Neural crest cell (in vitro differentiated cells): Measurements from ENCODE around the gene TCF20. TPM values are rescaled to one million over a fixed set of nuclear protein-coding genes. Genes with fewer than 3 reads are reported as not detected.

ENCODE experiments used
- DNase-seq: peaks from one replicate; pipeline ENCODE4 v3.0.0; 2021; ENCODE audit warnings: low read depth, mixed read lengths, low spot score
- H3K27ac Mint-ChIP-seq: one replicate; pipeline ENCODE4 v1.8.0; 2021; ENCODE audit warnings: mild to moderate bottlenecking, mixed read lengths; ENCODE audit not compliant: unreplicated experiment
- H3K27me3 Mint-ChIP-seq: 2 replicates; pipeline ENCODE4 v1.8.0; 2021; ENCODE audit warnings: low read depth, mild to moderate bottlenecking, mixed read lengths
- H3K36me3 Mint-ChIP-seq: 2 replicates; pipeline ENCODE4 v1.8.0; 2021; ENCODE audit warnings: low read depth, mild to moderate bottlenecking, mixed read lengths
- H3K4me1 Mint-ChIP-seq: 2 replicates; pipeline ENCODE4 v1.8.0; 2021; ENCODE audit warnings: mixed read lengths
- H3K4me3 Mint-ChIP-seq: one replicate; pipeline ENCODE4 v1.8.0; 2021; ENCODE audit warnings: mild to moderate bottlenecking, mixed read lengths
- H3K9me3 Mint-ChIP-seq: 2 replicates; pipeline ENCODE4 v1.8.0; 2021; ENCODE audit warnings: mixed read lengths
- total RNA-seq: library from RNA; stranded (reverse); gene quantifications from 2 replicates; pipeline ENCODE4 v1.2.1, GENCODE V29; 2021
- TF ChIP-seq, protein P1 (sequence below): fragments of 200-600 bp; sonication (generic); conservative IDR thresholded peaks from 2 replicates; pipeline ENCODE4 v1.5.0; 2021; ENCODE audit warnings: antibody characterized with exemption, mild to moderate bottlenecking

The TCF20 gene
- total RNA-seq, 1 donor from 2014 or later, result 67.5 TPM

DNA sequence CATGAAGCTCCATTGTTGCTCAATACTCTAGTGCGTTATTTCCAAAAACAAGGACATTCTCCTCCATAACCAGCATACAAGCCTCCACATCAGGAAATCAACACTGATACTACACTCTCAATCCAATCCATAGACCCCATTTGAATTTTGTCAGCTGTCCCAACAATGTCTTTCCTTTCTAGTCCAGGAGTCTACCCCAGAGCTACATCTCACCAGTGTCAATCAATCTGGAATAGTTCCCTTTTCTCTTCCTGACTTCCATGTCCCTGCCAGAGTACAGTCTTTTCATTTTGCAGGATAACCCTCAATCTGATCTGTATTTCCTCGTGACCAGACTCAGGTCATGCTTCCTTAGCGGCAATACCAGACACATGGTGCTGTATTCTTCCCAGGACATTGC is 43.0 kb downstream of the TCF20 start:
- Mint-ChIP-seq H3K9me3 (no peaks in the 10 kb centered on the region), H3K27me3 (no peaks in the 10 kb centered on the region), H3K4me3 (no peak overlapping the region), H3K27ac (no peak overlapping the region), H3K4me1 (peaks cover 16% of the 10 kb centered on the region), H3K36me3 (peaks cover 3% of the 10 kb centered on the region)
- TF ChIP-seq, protein P1, sequence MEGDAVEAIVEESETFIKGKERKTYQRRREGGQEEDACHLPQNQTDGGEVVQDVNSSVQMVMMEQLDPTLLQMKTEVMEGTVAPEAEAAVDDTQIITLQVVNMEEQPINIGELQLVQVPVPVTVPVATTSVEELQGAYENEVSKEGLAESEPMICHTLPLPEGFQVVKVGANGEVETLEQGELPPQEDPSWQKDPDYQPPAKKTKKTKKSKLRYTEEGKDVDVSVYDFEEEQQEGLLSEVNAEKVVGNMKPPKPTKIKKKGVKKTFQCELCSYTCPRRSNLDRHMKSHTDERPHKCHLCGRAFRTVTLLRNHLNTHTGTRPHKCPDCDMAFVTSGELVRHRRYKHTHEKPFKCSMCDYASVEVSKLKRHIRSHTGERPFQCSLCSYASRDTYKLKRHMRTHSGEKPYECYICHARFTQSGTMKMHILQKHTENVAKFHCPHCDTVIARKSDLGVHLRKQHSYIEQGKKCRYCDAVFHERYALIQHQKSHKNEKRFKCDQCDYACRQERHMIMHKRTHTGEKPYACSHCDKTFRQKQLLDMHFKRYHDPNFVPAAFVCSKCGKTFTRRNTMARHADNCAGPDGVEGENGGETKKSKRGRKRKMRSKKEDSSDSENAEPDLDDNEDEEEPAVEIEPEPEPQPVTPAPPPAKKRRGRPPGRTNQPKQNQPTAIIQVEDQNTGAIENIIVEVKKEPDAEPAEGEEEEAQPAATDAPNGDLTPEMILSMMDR, result no peak
- DNase-seq, result no peak

DNA sequence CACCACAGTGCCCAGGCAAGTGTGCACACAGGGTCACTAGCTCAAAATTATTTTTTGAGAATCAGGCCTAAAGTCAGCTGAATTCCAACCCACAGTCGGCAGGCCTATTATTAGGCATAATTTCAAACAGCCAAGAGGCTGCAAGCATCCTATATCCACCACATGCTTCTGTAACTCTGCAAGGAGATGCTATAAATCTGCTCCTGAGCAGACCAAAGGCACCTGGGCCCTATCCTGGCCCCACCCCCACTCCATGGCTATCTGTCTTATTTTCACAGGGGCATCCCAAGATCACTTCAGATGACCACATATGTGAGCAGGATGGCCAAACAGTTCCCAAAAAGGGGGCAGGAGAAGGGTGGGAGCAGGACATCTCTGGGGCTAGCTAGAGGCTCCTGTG is 44.6 kb downstream of the TCF20 start:
- TF ChIP-seq, protein P1, result no peak
- H3K4me3 Mint-ChIP-seq, result no peak overlapping the region
- H3K27ac Mint-ChIP-seq, result no peak overlapping the region
- no peak for DNase-seq
- no peaks in the 10 kb centered on the region for H3K27me3 Mint-ChIP-seq
- peaks cover 21% of the 10 kb centered on the region for H3K4me1 Mint-ChIP-seq
- H3K36me3 Mint-ChIP-seq, result no peaks in the 10 kb centered on the region
- no peaks in the 10 kb centered on the region for H3K9me3 Mint-ChIP-seq

- Mint-ChIP-seq H3K27ac (no peak overlapping the region), H3K4me1 (peaks cover 22% of the 10 kb centered on the region), H3K9me3 (no peaks in the 10 kb centered on the region), H3K27me3 (no peaks in the 10 kb centered on the region), H3K36me3 (no peaks in the 10 kb centered on the region), H3K4me3 (no peak overlapping the region)
- TF ChIP-seq, protein P1, result no peak
- no peak for DNase-seq
Measured at GRCh38 chr22:42222140-42222539, 48.3 kb downstream of the TCF20 start.

Other genes starting within 250 kb of the TCF20 start
- gene NAGA, start 199.8 kb downstream of the TCF20 start, total RNA-seq, result 21.2 and 21.4 TPM in 2 replicates
- 1.3 and 1.5 TPM in 2 replicates for gene PHETA2, start 196.4 kb downstream of the TCF20 start, total RNA-seq
- 65.7 and 70.9 TPM in 2 replicates for gene SMDT1, start 191.0 kb downstream of the TCF20 start, total RNA-seq
- 104 and 120 TPM in 2 replicates for gene NDUFA6, start 179.9 kb downstream of the TCF20 start, total RNA-seq
- gene CYP2D6, start 139.8 kb downstream of the TCF20 start, total RNA-seq, result 3.5 and 3.7 TPM in 2 replicates
- gene NFAM1, start 161.8 kb upstream of the TCF20 start, total RNA-seq, result 0.07 TPM in 1 of 2 replicates, not detected in the other
- 78.0 and 78.2 TPM in 2 replicates for gene RRP7A, start 249.1 kb upstream of the TCF20 start, total RNA-seq